NCI-H2171 treated with DMSO at 0.1 percent for 48 hours (cell line): ENCODE measurements around the gene RAPGEF5.

Experiments used
- DNase-seq: peaks from one replicate; lab custom pipeline; 2025; lab: John Stamatoyannopoulos, UW

RAPGEF5 gene

GRCh38 chr7:22378199-22378980 lies 21.4 kb upstream of the RAPGEF5 start:
- DNase-seq, result no peak

- no peak for DNase-seq
Measured at GRCh38 chr7:22377703-22378102, 20.7 kb upstream of the RAPGEF5 start.

GRCh38 chr7:22375359-22376048 lies 18.6 kb upstream of the RAPGEF5 start:
- DNase-seq, result no peak

DNA sequence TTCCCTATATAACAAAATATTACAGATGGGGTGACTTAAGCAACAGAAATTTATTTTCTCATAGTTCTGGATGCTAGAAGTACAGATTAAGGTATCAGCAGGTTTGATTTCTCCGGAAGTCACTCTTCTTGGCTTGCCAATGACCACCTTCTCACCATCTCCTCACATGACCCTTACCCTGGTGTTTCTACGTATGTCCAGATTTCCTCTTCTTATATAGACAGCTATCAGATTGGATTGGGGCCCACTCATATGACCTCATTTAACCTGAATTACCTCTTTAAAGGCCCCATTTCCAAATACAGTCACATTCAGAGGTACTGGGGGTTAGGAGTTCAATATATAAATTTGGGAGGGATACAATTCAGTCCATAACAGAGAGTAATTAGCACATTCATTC lies 17.0 kb upstream of the RAPGEF5 start:
- DNase-seq, result no peak

GRCh38 chr7:22373388-22373787 lies 16.4 kb upstream of the RAPGEF5 start:
- DNase-seq, result no peak

DNA sequence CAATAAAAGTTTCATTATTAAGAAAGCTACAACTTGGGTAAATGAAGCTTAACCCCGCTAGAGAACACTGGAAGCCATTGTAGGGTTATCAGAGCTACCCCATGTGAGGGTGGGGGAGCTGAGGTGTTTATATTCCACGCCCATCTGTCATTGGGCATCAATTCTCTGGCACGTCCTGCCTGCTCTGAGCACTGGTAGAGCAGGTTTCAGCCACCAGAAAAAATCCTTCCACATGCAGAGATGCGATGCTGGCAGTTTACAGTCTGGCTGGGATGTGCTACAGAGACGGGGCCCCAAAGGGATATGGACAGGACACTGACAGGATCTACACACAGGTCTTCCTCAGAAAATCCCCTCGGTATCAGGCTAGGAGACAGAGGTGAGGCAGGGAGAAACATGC lies 15.9 kb upstream of the RAPGEF5 start:
- no peak for DNase-seq

- no peak for DNase-seq
Measured at GRCh38 chr7:22371878-22372277, 14.9 kb upstream of the RAPGEF5 start.

GRCh38 chr7:22364900-22365299 lies 7.9 kb upstream of the RAPGEF5 start:
- DNase-seq, result peak; percentile 89

DNA sequence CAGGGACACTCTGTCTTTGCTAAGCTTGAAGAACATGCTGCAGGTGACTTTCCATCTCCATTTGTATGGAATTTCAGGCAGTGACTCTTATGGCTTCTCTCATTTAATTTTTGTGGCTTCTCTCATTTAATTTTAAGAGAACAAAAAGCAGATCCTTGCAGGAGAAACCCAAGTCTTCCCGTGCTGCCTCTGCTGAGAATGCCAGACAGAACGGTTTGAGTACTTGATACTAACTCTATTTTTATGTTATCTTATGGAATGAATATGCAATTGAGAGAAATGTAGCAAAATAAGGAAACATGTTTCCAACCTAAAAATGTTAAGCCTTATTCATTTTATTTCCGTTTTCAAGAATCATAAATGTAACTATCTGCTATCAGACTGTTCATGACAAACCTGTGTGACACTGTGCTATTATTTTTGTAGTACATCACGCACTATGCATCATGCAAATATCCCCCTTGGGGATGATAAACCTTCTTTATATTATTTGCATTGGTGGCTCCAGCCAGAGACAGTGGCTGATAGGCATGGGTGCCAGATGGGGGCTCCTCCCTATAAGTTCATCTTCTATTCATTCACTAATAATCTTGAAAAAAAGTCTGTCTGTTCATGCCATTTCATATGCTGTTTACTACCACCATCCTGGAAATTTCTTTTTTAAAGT lies 6.9 kb upstream of the RAPGEF5 start:
- peak; percentile 57 for DNase-seq

GRCh38 chr7:22361795-22362194 lies 4.8 kb upstream of the RAPGEF5 start:
- DNase-seq, result peak; percentile 55

GRCh38 chr7:22361320-22361719 lies 4.4 kb upstream of the RAPGEF5 start:
- no peak for DNase-seq

DNA sequence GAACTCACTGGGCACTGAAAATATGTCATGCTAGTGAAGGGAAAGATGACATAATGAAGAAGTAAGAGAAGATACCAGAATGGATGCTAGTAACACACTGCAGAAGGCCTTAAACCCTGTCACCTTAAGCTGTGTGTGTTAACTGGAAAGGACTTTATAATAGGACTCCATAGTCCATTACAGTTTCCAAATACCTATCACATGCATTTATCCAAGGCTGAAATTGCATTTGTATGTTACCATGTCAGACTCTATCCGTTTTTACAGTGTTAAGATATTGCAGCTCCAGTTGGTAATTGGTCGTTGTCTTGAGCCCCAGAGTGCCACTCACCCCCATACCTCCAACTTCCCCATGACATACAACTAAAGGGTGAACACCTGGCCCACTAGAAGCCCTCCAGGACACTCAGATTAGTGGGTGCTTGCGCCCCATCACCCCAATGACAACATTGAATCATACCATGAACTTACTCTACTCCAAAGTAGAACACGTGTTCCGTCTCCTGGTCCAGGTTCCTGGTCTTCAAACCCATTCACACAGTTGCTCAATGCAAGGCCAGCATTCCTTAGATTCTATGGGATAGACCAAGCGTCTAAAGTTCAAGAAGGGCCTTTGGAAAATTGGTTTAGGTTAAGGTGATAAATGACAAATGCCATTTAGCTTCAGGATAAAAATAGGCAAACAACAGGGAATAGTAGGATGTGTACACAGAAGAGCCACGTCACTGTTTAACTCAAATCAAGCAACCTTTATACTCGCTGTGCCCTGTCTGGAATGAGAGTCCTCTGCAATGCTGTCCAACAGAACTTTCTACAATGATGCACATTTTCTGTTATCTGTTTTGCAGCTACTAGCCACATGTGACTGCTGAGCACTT lies 2.1 kb upstream of the RAPGEF5 start:
- DNase-seq, result no peak

GRCh38 chr7:22357311-22358175 lies 589 bp upstream of the RAPGEF5 start:
- DNase-seq, result peak; percentile 46

GRCh38 chr7:22356010-22356691 lies 803 bp downstream of the RAPGEF5 start:
- DNase-seq, result peak; percentile 42

DNA sequence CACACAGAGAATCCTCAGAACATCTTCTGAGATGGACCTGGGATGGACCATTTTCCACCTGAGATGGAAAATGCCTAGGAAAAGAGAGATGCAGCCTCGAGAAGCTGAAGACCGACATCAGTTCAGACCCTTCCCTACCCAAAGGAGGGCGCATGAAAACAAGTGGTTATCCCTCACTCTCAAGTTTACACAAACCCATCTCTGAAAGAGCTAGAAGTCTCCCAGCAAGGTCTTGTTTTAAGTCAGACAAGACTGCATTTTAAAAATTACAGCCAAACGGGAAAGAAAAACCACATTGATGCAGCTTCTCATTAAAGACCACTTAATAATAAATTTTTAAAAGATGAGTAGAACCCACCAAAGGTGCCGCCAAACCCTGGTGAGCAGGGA lies 1.3 kb downstream of the RAPGEF5 start:
- DNase-seq, result no peak

DNA sequence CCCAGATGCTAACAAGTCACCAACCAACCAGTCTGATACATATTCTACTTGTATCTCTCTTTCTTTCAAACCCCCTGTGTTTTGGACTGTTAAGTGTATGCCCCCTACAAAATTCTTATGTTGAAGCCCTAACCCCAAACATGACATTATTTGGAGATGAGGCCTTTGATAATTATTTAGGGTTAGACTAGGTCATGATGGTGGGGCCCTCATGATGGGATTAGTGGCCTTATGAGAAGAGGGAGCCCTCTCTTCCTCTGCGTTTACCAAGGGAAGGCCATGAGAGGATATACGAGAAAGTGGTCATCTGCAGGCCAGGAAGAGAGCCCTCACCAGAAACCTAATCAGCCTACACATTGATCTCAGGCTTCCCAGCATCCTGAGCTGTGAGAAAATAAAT lies 2.5 kb downstream of the RAPGEF5 start:
- no peak for DNase-seq

GRCh38 chr7:22352887-22353286 lies 4.1 kb downstream of the RAPGEF5 start:
- no peak for DNase-seq

DNA sequence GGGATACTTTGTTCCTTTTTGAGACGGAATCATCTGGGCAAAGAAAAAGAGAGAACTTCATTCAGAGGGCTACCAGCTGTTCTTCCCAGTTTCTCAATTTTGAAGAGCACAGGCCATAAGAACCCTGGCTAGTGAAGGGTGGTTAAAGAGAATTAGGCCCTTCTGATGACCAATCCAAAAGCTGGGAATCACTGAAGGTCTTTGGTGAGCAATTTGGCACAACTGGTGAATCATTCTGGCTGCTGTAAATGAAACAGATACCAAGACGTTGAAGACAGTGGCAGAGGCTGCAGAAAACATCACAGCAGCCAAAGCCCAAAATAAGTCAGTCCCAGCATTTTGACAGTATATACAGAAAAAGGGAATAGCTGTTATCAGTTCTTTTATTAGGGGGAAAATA lies 5.1 kb downstream of the RAPGEF5 start:
- DNase-seq, result no peak

DNA sequence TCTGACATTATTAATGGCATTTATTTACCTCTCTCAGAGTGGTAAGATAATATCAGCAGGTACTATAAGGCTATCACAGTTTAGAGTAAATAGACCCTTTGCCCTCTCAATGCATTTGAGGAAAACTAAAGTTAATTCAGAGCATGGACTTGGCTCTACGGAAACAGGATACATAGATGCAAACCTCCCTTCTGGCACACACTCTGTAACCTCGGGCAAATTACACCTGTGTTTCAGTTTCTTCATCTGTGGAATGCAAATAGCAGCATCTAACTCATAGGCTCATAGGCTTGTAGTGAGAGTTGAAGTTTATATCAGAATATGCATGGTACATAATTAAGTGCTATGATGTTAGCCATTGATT lies 5.6 kb downstream of the RAPGEF5 start:
- no peak for DNase-seq

- no peak for DNase-seq
Measured at GRCh38 chr7:22350466-22351328, 6.3 kb downstream of the RAPGEF5 start.
